IPS-18a (cell line): ENCODE data around the gene KDM2B.
"Not testable (repeated sequence)": the region's sequence is repeated elsewhere in the genome, so short reads cannot be mapped to it uniquely, and the experiment has no call there.

Experiments used
- H3K27ac ChIP-seq: one replicate; pipeline ENCODE4 v1.5.1; 2013; ENCODE audit warnings: low read length
- H3K27me3 ChIP-seq: one replicate; pipeline ENCODE4 v1.6.1; 2013; ENCODE audit warnings: mild to moderate bottlenecking, low read length; ENCODE audit not compliant: control insufficient read depth, insufficient read depth
- H3K36me3 ChIP-seq: one replicate; pipeline ENCODE4 v1.6.1; 2013; ENCODE audit warnings: low read depth, low read length; ENCODE audit not compliant: control insufficient read depth
- H3K4me1 ChIP-seq: one replicate; pipeline ENCODE4 v1.6.1; 2013; ENCODE audit warnings: low read depth, low read length; ENCODE audit not compliant: control insufficient read depth
- H3K4me3 ChIP-seq: one replicate; pipeline ENCODE4 v1.5.1; 2013; ENCODE audit warnings: low read length
- H3K9ac ChIP-seq: one replicate; pipeline ENCODE4 v1.6.1; 2013; ENCODE audit warnings: mild to moderate bottlenecking, low read length, moderate library complexity
- H3K9me3 ChIP-seq: one replicate; pipeline ENCODE4 v1.6.1; 2013; ENCODE audit warnings: low read depth, low read length; ENCODE audit not compliant: control insufficient read depth

KDM2B gene

DNA sequence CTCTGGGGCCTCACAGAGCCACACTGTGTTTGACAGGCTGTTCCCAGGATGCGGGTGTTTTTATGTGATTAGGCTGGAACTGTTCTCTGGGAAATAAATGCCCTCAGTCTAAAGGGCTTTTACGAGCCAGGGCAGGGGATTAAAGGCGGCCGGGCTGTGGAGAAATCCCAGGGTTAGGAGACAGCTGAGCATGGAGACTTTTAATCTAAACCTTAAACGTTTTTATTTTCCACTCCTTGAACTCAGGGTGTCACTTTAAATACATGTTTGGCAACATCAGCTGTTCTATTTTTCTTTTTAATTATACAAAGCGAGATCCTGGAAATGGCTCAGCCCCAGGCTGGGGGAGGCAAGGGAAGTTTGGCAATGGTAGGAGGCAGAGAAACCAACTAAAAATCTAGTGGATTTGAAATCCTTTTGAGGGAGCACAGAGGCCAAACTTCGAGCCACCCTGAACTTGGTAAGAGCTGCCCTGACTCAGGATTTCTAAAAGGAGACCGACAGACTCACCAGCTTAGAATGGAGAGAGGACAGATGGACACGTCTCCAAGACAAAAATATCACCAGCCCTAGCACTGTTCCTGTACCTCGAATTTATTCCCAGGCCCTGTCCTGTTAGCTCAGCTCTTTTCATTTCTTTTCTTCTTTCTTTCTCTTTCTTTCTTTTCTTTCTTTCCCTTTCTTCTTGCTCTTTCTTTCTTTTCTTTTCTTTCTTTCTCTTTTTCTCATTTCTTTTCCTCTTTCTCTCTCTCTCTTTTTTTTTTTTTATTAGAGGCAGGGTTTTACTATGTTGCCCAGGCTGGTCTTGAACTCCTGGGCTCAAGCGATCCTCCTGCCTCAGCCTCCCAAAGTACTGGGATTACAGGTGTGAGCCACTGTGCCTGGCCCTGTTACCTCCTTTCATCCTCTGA is 29.7 kb upstream of the KDM2B start:
- H3K4me3 ChIP-seq, result no peak overlapping the region
- no peaks in the 10 kb centered on the region for H3K9me3 ChIP-seq
- H3K9ac ChIP-seq, result no peak overlapping the region
- H3K27me3 ChIP-seq, result no peaks in the 10 kb centered on the region
- no peak overlapping the region for H3K27ac ChIP-seq
- no peaks in the 10 kb centered on the region for H3K4me1 ChIP-seq
- no peaks in the 10 kb centered on the region for H3K36me3 ChIP-seq

DNA sequence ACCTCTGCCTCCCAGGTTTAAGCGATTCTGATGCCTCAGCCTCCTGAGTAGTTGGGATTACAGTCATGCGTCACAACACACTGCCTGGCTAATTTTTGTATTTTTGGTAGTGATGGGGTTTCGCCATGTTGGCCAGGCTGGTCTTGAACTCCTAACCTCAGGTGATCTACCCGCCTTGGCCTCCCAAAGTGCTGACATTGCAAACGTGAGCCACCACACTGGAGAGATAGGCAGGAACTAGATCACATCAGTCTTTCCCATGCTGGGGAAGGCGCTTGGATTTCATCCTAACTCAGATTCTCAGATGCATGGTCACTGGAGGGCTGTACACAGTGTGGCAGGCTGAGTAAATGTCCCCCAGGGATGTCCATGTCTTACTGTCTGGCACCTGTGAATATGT is 27.5 kb upstream of the KDM2B start:
- Histone ChIP-seq H3K9me3 (no peaks in the 10 kb centered on the region), H3K4me1 (no peaks in the 10 kb centered on the region)

DNA sequence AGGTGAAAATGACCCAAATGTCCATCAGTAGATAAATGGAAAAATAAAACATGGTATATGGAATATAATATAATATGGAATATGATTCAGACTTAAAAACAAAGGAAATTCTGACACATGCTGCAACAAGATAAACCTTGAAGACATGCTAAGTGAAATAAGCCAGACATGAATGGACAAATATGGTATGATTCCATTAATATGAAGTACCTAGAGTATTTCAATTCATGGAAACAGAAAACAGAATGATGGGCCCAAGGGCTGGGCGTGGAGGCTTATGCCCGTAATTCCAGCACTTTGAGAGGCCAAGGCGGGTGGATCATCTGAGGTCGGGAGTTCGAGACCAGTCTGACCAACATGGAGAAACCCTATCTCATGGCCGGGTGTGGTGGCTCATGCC is 22.8 kb upstream of the KDM2B start:
- Histone ChIP-seq H3K9ac (no peak overlapping the region), H3K36me3 (no peaks in the 10 kb centered on the region), H3K4me1 (no peaks in the 10 kb centered on the region), H3K27me3 (no peaks in the 10 kb centered on the region), H3K9me3 (no peaks in the 10 kb centered on the region), H3K27ac (no peak overlapping the region), H3K4me3 (no peak overlapping the region)

More for the DNA sequence above, 27.5 kb upstream of the KDM2B start:
- Histone ChIP-seq H3K4me3 (no peak overlapping the region), H3K27me3 (no peaks in the 10 kb centered on the region), H3K9ac (no peak overlapping the region), H3K36me3 (no peaks in the 10 kb centered on the region), H3K27ac (no peak overlapping the region)

DNA sequence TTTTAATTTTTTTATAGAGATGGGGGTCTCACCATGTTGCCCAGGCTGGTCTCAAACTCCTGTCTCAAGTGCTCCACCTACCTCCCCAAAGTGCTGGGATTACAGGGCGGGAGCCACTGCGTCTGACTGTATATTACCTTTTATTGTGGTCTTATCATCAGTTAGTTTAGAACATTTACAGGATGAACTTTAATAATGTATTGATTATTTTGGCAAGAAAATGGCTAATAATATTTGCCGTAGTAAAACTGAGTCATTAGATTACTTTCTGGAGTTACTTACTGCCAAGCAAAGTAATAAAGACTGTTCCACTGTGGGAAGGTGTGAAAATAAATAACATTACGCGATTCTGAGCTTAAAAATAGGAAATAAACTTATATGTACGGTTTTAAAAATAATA is 21.9 kb upstream of the KDM2B start:
- Histone ChIP-seq H3K36me3 (no peaks in the 10 kb centered on the region), H3K9ac (no peak overlapping the region), H3K9me3 (no peaks in the 10 kb centered on the region), H3K27me3 (no peaks in the 10 kb centered on the region), H3K4me3 (no peak overlapping the region), H3K4me1 (no peaks in the 10 kb centered on the region), H3K27ac (no peak overlapping the region)

- H3K27ac ChIP-seq, result no peak overlapping the region
- no peaks in the 10 kb centered on the region for H3K4me1 ChIP-seq
- H3K9me3 ChIP-seq, result no peaks in the 10 kb centered on the region
- H3K36me3 ChIP-seq, result peaks cover 3% of the 10 kb centered on the region
- no peaks in the 10 kb centered on the region for H3K27me3 ChIP-seq
- H3K4me3 ChIP-seq, result no peak overlapping the region
- no peak overlapping the region for H3K9ac ChIP-seq
Measured at GRCh38 chr12:121600702-121601336, 20.0 kb upstream of the KDM2B start.

DNA sequence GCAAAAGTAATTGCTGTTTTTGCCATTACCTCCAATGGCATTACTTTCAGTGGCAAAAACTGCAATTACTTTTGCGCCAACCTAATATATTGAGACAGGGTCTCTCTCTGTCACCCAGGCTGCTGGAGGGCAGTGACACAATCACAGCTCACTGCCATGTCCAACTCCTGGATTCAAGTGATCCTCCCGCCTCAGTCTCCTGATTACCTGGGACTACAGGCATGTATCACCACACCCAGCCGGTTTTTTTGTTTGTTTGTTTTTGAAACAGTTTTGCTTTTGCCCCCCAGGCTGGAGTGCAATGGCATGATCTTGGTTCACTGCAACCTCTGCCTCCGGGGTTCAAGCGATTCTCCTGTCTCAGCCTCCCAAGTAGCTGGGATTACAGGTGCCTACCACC is 15.7 kb upstream of the KDM2B start:
- Histone ChIP-seq H3K9ac (no peak overlapping the region), H3K4me1 (no peaks in the 10 kb centered on the region), H3K27ac (no peak overlapping the region), H3K27me3 (no peaks in the 10 kb centered on the region), H3K36me3 (peaks cover 9% of the 10 kb centered on the region), H3K9me3 (no peaks in the 10 kb centered on the region), H3K4me3 (no peak overlapping the region)

DNA sequence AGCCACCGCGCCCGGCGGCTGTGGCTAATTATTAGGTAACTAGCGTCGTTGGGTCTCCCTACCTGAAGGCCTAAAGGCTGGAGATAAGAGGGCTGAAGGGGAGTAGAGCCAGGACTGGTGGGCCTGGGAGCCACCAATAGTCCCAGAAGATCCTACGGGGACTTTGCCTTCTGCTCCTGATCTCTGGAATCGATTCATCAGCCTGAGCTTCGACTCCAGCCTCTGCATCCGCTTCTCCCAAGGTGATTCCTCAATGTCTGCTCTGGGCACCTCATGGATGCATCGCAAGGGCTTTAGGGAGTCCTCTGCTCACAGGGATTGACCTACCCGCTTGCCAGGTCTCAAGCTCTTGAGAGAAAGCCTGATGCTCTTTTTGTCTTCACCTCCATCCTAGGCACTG is 14.7 kb upstream of the KDM2B start:
- H3K27ac ChIP-seq, result no peak overlapping the region
- no peak overlapping the region for H3K4me3 ChIP-seq
- no peaks in the 10 kb centered on the region for H3K27me3 ChIP-seq
- H3K9ac ChIP-seq, result no peak overlapping the region
- peaks cover 5% of the 10 kb centered on the region for H3K4me1 ChIP-seq
- peaks cover 9% of the 10 kb centered on the region for H3K36me3 ChIP-seq
- H3K9me3 ChIP-seq, result no peaks in the 10 kb centered on the region

GRCh38 chr12:121592320-121592719 is 11.5 kb upstream of the KDM2B start:
- no peaks in the 10 kb centered on the region for H3K9me3 ChIP-seq
- no peak overlapping the region for H3K27ac ChIP-seq
- H3K4me1 ChIP-seq, result peaks cover 9% of the 10 kb centered on the region
- H3K36me3 ChIP-seq, result peaks cover 9% of the 10 kb centered on the region
- no peak overlapping the region for H3K9ac ChIP-seq
- no peak overlapping the region for H3K4me3 ChIP-seq
- H3K27me3 ChIP-seq, result no peaks in the 10 kb centered on the region

GRCh38 chr12:121590476-121591143 is 9.8 kb upstream of the KDM2B start:
- Histone ChIP-seq H3K9ac (peak overlapping the region; percentile 73), H3K27ac (peak overlapping the region; percentile 74), H3K4me1 (peaks cover 9% of the 10 kb centered on the region), H3K4me3 (peak overlapping the region; percentile 55), H3K36me3 (peaks cover 6% of the 10 kb centered on the region), H3K9me3 (no peaks in the 10 kb centered on the region), H3K27me3 (no peaks in the 10 kb centered on the region)

GRCh38 chr12:121584885-121585284 is 4.1 kb upstream of the KDM2B start:
- H3K4me3 ChIP-seq, H3K27ac ChIP-seq, H3K27me3 ChIP-seq: not testable (repeated sequence)

DNA sequence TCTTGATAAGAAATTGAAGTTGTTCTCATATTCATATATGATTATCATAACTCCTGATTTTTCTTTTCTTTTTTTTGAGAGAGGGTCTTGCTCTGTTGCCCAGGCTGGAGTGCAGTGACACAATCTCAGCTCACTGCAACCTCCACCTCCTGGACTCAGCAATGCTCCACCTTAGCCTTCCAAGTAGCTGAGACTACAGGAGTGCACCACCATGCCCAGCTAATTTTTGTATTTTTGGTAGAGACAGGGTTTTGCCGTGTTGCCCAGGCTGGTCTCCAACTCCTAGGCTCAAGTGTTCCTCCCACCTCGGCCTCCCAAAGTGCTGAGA is 2.5 kb upstream of the KDM2B start:
- Histone ChIP-seq H3K4me1 (peaks cover 19% of the 10 kb centered on the region), H3K27ac (peak overlapping the region; percentile 3), H3K9ac (peak overlapping the region; percentile 91), H3K4me3 (peak overlapping the region; percentile 72)
- H3K27me3 ChIP-seq, H3K36me3 ChIP-seq, H3K9me3 ChIP-seq: not testable (repeated sequence)

More at GRCh38 chr12:121584885-121585284, 4.1 kb upstream of the KDM2B start:
- peaks cover 19% of the 10 kb centered on the region for H3K4me1 ChIP-seq
- not testable (repeated sequence) for H3K36me3 ChIP-seq, H3K9ac ChIP-seq, H3K9me3 ChIP-seq
